ENCODE measurements around the gene FGF22.
A peak's percentile ranks its signal among the peaks of the same experiment; 100 is the strongest.
"Not testable (repeated sequence)": the region's sequence is repeated elsewhere in the genome, so short reads cannot be mapped to it uniquely, and the experiment has no call there.

The FGF22 gene

DNA sequence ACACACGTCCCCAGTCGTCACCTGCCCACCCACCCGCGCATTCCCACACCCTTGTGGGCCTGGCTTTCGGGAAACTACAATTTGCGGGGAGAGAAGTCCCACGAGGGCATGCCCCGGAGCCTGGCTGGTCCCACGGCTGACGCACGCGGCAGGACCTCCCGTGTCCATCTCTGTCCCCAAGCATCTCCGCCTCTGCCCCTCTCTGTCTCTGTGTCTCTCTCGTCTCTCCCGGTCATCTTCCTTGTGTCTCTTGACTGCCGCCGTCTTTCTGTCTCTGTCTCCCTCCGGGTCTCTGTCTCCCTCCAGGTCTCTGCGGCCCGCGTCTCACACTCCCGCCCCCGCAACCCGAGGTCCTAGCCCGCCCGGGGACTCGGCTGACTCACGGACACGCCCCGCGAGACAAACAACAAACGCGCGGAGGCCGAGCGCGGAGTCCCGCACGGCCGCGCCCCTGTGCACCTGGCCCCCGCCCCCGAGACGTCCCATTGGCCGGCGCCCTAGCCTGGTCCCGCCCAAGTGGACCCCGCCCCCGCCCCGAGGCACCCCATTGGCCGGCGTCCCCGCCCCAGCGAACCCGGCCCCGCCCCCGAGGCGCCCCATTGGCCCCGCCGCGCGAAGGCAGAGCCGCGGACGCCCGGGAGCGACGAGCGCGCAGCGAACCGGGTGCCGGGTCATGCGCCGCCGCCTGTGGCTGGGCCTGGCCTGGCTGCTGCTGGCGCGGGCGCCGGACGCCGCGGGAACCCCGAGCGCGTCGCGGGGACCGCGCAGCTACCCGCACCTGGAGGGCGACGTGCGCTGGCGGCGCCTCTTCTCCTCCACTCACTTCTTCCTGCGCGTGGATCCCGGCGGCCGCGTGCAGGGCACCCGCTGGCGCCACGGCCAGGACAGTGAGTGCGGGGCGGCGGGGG lies at the start of gene FGF22:
Gene FGF22, plus strand, starts transcription at position 627 of the 908 bp plus-strand sequence. Its CDS starts 47 bp downstream, at position 674.
- peak; percentile 65 for DNase-seq

DNA sequence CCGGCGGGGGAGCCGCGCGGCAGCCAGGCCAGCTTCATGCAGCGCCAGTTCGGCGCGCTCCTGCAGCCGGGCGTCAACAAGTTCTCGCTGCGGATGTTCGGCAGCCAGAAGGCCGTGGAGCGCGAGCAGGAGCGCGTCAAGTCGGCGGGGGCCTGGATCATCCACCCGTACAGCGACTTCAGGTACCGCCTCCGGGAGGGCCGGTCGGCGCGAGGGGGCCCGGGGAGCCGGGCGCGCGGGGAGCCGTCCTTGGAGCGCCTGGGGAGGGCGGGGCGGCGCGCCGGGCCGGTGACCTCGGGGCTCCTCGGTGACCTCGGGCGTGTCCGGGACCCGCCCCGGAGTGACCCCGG lies 49.3 kb upstream of the FGF22 start:
- DNase-seq = no peak

DNA sequence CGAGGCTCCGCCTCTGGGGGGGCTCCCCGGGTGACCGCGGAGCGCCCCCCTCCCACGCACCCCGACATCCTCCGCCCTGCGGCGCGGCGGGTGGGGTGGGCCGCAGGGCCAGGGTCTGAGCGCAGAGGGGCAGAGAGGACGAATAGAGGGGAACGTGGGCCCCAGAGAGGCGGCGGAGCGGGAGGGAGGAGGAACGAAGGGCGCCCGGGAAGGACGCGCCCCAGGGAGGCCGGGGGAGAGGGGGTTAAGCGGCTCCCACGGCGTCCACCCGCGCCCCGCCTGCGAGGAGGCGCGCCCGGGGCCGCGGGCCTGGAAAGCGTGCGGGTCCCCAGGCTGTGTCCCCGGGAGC lies 49.0 kb upstream of the FGF22 start:
- DNase-seq = no peak

DNA sequence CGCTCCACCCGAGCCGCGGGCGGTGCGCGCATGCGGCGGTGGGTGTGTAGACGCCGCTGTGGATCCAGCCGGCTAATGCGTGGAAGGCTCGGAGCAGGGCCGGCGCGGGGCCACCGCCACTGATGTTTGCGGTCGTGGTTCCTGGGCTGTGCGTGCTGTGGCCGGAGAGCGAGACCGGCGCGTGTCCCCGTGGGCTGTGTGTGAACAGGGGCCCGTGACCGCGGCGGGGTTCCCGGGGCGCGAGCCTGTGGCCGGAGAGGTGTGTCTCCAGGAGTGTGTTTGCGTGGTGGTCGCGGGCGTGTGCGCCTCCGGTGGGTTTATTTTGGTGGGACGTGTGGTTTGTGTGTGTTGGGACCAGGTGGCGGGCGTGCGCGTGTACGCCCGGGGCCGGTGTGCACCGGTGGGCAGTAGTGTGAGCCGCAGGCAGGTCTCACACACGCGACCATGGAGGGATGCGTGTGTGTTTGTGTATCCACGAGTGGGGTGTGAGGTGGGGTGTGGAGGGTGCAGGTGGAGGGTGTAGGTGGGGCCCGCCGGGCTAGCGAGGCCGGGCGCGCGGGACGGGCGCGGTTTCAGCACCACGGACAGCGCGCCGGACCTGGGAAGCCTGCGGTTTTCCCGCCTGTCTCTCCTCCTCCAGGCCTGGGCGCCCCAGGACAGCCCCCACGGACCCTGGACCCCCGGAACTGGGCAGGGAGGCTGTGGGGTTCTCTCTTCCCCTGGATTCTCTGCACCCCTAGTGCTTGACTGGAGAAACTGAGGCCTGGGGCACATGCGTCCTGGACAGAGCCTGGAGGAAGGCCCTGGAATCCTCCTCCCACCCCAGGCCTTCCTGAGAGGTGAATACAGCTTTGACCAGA lies 48.4 kb upstream of the FGF22 start:
- no peak for DNase-seq

DNA sequence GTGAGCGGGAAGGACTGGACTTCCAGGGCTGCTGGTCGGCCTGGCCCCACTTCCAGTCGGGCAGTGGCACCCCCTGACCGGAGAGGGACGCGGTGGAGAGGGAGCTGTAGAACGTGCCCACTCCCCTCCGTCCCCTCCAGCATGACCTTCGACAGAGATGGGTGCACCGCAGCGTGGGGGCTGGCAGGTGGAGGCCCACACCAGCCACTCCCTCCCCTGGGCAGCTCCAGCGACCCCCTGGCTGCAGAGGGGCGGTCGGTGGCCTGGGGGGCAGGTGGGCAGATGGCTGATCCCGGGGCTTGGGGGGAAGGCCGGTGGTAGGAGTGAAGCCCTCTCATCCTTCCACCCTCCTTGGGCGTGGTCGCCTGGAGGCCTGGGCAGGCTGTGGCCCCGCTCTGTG lies 47.6 kb upstream of the FGF22 start:
- no peak for DNase-seq

DNA sequence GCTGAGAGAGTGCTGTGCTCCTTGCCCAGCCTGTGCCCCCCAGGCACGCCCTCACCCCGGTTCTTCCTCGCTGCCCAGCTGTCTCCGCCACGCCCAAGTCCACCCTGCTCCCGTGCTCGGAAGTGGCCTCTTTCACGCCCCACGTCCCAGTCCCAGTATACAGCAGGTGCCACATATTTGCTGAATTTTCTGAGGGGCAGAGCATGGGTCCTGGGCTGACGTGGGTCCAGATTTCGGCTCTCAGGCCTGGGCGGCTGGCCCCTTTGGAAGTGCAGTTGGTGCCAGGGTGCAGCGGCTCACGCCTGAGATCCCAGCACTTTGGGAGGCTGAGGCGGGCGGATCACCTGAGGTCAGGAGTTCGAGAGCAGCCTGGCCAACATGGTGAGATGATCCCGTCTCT lies 46.6 kb upstream of the FGF22 start:
- DNase-seq = no peak

DNA sequence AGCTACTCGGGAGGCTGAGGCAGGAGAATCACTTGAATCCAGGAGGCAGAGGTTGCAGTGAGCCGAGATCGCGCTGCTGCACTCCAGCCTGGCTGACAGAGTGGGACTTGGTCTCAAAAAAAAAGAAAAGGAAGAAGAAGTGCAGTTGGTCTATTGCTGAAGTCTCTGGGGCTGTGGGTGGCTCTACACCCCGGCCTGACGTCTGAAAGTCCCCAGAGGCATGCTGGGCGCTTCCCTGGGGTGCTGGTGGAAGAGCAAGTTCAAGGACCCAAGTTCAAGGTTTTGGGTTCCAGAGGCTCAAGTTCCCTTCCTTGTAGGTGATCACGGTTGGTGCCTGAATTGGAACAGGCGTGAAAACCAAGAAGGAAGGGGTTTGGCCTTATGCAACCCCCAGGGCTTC lies 46.2 kb upstream of the FGF22 start:
- DNase-seq = no peak

DNA sequence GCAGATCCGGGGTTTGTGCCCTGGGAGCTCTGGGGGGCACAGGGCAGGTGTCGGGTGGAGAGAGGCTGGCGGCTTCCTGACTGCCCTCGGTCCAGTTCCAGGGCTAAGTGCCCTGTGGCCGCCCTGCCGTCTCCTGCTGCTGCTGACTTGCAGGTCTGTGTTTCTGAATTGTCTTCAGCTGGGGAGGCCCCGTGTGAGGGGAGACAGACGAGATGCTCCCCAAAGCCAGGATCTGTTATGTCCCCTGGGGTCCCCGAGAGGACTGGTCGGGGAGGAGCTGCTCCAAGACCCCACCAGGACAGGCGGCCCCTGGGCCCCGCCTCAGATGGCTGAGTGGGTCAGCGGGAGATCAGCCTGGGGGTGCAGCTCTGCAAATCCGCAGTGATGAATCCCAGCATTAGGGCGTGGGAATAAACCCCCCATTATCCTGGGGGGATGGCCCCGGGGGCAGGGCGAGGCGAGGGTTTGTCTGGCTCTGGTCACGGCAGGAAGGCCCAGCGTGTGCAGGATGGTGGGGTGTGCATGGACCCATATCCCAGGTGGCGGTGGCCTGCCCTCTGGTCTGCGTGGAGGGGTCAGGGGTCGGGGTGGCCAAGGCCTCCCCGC lies 45.3 kb upstream of the FGF22 start:
- DNase-seq = no peak

DNA sequence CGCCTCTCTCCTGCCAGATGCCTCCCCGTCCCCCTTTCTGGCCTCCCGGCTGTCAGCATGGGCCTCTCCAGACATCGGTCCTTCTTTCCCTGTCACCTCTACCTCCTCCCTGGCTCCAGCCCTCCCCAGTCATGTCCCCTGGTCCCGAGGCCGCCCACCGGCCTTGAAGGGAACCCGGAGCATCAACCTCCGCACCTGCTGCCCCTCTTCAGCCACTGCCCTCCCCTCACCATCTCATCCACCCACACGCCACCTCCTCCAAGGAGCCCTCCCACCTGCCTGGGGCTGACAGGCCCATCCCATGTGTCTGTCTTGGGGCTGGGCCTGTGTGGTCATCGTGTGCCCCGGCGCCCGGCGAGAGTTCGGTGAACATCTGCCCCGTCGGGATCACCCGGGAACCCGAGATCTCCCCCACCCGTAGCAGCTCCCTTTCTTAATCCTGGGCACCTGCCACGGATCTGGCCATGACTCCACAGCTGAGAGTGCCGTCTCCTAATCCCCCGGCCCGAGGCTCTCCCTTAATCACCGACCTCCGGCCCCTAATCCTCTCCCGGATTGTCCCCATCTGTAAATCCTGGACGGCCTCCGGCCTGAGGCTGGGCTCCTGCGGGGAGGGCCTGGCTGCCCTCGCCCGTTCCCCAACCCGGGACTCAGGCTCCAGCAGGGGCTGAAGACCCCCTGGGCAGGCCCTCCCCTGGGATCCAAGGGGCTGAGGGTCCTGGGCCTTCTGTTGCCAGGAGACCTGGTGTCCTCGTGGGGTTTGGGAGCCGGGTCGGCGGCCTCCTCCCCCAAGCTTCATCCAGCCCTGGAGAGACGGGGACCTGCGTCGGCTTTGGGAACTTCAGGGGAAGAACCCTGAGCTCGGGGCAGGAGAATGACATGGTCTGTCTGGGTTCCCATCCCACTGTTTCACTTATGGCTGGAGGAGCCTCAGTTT lies 44.1 kb upstream of the FGF22 start:
- DNase-seq = no peak

DNA sequence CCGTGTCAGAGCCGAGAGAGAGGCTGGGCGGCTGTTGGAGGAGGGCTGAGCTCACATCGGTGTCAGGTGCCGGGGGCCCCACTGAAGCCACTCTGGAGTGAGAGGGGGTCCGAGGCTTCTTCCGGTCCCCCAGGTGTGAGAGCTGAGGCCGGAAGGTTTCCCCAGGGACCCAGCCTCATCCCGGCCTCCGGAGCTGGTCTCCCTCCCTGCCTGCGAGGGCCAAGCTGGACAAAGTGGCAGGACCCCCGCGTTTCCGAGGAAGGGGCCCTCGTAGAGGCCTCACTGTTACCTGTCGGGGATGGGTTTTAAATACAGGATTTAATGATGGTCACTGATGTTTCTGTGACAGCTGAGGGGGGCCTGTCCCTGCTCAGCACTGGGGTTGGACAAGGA lies 43.4 kb upstream of the FGF22 start:
- DNase-seq = no peak

DNA sequence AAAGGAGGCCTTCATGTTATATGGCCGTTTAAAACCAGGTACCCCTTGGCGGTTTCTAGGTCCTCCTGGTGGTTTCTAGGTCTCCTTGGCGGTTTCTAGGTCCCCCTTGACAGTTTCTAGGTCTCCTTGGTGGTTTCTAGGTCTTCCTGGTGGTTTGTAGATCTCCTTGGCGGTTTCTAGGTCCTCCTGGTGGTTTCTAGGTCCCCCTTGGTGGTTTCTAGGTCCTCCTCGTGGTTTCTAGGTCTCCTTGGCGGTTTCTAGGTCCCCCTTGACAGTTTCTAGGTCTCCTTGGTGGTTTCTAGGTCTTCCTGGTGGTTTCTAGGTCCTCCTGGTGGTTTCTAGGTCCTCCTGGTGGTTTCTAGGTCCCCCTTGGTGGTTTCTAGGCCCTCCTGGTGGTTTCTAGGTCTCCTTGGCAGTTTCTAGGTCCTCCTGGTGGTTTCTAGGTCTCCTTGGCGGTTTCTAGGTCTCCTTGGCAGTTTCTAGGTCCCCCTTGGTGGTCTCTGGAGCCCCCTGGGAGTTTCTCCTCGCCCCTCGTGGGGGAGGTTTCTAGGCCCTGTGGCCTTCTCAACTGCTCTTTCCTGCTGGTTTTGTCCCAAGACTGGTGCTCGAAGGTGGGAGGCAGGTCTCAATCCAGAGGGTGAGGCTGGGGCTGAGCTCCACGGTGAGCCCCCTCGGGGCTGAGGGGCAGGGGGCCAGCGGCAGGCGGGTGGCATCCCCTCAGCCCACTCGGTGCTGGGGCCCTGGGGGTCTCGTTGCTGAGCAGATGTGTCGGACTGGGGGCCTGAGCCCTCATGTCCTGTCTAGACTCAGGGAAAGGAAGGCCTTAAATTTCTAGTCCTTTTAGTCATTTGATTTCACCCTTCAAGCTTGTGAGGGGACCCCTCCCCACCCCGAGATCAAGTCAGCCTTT lies 42.0 kb upstream of the FGF22 start:
- DNase-seq = no peak

DNA sequence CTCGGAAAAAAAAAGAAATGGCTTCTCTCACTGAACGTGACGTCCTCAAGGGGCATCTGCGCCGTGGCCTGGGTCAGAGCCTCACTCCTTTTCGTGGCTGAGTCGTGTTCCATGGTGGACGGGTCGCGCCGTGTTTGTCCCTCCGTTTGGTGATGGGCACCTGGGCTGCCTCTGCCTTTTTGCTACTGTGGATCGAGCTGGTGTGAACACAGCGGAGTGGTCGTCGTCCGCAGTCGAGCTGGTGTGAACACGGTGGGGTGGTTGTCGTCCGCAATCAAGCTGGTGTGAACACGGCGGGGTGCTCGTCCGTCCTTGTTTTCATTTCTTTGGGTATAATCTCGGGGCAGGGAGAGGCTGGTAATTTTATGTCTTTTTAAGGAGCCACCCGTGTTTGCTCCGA lies 38.4 kb upstream of the FGF22 start:
- DNase-seq = no peak

DNA sequence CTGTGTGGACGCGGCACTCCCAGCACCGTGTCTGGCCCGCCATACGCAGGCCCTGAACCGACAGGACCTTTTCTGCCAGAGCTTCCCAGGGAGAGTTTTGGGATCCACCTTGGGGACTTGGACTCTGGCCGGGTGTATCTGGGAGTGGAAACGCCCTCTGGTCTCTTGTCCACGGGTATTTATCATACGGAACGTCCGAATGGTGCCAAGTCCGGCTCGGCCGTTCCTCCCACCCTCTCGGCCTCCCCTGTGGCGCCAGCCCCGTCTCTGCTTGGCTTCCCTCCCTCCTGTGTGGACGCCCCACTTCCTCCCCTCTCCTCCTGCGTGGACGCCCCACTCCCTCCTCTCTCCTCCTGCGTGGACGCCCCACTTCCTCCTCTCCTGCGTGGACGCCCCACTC lies 37.9 kb upstream of the FGF22 start:
- no peak for DNase-seq

DNA sequence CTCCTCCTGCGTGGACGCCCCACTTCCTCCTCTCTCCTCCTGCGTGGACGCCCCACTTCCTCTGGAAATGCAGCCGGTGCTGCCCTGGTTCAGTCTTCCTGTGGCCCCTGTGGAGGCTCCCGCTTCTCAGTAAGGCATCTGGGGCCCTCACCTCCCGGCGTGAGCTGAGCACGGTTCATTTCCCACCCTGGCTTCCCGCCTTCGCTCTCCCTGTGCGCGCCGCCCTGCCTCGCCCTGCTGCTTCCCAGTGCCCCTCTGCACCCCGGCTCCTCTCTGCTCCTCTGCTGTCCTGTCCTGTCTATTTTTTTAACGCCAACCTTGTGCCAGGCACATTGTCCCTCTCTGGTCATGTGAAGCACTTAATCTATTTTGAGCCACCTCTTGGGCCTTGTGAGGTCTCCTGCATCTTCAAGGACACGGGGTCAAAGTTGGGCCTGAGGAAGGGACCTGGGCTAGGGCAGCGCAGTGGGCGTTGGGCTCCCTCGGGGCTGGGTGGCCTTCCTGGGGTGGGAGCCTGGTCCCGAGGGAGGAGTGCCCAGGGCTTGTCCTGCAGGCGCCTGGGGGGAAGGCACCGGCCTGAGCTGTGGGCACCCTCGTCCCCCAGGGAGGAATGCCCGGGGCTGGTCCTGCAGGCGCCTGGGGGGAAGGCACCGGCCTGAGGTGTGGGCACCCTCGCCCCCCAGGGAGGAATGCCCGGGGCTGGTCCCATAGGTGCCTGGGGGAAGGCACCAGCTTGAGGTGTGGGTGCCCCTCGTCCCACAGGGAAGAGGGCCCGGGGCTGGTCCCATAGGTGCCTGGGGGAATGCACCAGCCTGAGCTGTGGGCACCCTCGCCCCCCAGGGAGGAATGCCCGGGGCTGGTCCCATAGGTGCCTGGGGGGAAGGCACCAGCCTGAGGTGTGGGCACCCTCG lies 37.0 kb upstream of the FGF22 start:
- no peak for DNase-seq

DNA sequence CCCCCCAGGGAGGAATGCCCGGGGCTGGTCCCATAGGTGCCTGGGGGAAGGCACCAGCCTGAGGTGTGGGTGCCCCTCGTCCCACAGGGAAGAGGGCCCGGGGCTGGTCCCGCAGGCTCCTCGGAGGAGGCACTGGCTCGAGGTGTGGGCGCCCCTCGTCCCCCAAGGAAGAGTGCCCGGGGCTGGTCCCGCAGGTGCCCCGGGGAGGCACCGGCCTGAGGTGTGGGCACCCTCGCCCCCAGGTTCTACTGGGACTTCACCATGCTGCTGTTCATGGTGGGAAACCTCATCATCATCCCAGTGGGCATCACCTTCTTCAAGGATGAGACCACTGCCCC lies 36.4 kb upstream of the FGF22 start:
- DNase-seq = not testable (repeated sequence)

DNA sequence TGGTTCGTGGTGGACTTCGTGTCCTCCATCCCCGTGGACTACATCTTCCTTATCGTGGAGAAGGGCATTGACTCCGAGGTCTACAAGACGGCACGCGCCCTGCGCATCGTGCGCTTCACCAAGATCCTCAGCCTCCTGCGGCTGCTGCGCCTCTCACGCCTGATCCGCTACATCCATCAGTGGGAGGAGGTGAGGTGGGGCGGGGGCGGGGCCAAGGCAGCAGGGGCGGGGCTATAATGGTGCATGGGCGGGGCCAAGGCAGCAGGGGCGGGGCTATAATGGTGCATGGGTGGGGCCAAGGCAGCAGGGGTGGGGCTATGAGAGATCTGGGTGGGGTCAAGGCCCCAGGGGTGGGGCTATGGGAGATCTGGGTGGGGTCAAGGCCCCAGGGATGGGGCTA lies 35.9 kb upstream of the FGF22 start:
- DNase-seq = not testable (repeated sequence)

DNA sequence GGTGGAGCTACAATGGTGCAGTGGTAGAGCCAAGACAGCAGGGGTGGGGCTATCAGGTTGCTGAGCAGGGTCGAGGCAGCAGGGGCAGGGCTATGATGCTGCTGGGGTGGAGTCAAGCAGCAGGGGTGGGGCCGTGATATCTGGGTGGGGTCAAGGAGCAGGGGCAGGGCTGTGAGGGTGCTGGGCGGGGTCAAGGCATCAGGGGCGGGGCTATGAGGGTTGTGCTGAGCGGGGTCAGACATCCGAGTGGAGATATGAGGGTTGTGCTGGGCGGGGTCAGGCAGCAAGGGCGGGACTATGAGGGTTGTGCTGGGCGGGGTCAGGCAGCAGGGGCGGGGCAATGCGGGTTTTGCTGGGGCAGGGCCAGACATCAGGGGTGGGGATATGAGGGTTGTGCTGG lies 35.3 kb upstream of the FGF22 start:
- DNase-seq = no peak

DNA sequence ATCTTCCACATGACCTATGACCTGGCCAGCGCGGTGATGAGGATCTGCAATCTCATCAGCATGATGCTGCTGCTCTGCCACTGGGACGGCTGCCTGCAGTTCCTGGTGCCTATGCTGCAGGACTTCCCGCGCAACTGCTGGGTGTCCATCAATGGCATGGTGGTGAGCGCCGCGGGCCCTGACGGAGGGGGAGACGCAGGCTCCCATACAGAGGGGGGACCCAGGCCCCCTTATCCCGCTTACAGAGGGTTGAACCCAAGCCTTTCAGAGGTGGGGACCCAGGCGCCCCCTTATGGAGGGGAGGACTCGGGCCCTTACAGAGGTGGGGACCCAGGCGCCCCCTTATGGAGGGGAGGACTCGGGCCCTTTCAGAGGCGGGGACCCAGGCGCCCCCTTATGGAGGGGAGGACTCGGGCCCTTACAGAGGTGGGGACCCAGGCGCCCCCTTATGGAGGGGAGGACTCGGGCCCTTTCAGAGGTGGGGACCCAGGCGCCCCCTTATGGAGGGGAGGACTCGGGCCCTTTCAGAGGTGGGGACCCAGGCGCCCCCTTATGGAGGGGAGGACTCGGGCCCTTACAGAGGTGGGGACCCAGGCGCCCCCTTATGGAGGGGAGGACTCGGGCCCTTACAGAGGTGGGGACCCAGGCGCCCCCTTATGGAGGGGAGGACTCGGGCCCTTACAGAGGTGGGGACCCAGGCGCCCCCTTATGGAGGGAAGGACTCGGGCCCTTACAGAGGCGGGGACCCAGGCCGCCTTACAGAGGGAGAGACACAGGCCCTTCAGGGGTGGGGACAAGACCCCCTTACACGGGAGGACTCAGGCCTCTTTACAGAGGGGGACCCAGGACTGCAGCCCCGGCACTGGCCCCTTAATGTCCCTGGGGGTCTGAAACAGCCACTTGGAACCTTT lies 34.4 kb upstream of the FGF22 start:
- not testable (repeated sequence) for DNase-seq
